Ovary (tissue), 3 donors: ENCODE results near the gene SCYGR1.

ENCODE experiments used
- EP300 ChIP-seq: sonication (generic); formaldehyde crosslinking; IDR thresholded peaks from one replicate; pipeline ENCODE4 v1.6.1; 2017; ENCODE audit warnings: antibody characterized with exemption
- TF ChIP-seq, protein P1 (sequence below), 3 donors: fragments of 450-650 bp in 2 of 3; fragments of 200-600 bp in 1 of 3; IDR thresholded peaks; one replicate each; pipeline versions ENCODE4 v1.5.1 to v1.8.0; 2016 to 2022; ENCODE audit warnings: antibody characterized with exemption in 3 of 3, mild to moderate bottlenecking in 1 of 3
- donor health status: DM: no; HTN: no; CAD: no.

DNA sequence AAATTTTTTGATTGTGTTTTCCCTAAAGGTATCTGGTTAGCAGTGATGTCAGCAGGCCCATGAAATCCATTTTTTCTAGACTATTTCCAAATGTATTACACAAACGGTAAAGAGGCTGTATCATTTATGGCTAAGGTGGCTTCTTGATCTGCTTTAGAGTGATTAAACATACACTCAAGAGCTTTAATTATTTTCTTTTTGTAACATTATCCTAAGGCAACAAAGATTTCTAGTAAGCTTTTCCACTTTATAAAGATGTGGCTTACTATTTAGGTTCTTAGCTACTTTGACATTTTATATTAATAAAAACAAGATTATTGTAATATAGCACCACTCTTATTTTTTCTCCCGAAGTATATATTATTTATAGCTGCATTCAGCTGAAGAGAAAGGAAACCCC is 46.2 kb downstream of the SCYGR1 start:
- TF ChIP-seq, protein P1, sequence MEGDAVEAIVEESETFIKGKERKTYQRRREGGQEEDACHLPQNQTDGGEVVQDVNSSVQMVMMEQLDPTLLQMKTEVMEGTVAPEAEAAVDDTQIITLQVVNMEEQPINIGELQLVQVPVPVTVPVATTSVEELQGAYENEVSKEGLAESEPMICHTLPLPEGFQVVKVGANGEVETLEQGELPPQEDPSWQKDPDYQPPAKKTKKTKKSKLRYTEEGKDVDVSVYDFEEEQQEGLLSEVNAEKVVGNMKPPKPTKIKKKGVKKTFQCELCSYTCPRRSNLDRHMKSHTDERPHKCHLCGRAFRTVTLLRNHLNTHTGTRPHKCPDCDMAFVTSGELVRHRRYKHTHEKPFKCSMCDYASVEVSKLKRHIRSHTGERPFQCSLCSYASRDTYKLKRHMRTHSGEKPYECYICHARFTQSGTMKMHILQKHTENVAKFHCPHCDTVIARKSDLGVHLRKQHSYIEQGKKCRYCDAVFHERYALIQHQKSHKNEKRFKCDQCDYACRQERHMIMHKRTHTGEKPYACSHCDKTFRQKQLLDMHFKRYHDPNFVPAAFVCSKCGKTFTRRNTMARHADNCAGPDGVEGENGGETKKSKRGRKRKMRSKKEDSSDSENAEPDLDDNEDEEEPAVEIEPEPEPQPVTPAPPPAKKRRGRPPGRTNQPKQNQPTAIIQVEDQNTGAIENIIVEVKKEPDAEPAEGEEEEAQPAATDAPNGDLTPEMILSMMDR (IDR thresholded peaks at IDR 0.05) = no peak
- no peak for TF ChIP-seq EP300
